NCI-H1092 (cell line): ENCODE results near the gene KIF6.

Source experiments
- DNase-seq: peaks from one replicate; lab custom pipeline; 2025; lab: John Stamatoyannopoulos, UW

KIF6 gene

GRCh38 chr6:39281312-39281980 lies 443.8 kb downstream of the KIF6 start:
- DNase-seq: no peak

- no peak for DNase-seq
Measured at GRCh38 chr6:39280247-39280731, 444.9 kb downstream of the KIF6 start.
